Fibroblast of upper back skin (primary cell): ENCODE measurements around the gene TTLL1.
"Not testable (repeated sequence)": the region's sequence is repeated elsewhere in the genome, so short reads cannot be mapped to it uniquely, and the experiment has no call there.

Experiments
- DNase-seq: peaks from one replicate; pipeline ENCODE4 v3.0.0-alpha.2; 2013

The TTLL1 gene

GRCh38 chr22:43109921-43110443, 20.8 kb upstream of the TTLL1 start:
- DNase-seq = no peak

- no peak for DNase-seq
These were observed 20.3 kb upstream of the TTLL1 start for GRCh38 chr22:43109511-43109910.

- DNase-seq = no peak
These were observed 17.1 kb upstream of the TTLL1 start for GRCh38 chr22:43106302-43106701.

GRCh38 chr22:43104950-43105349, 15.8 kb upstream of the TTLL1 start:
- DNase-seq = not testable (repeated sequence)

- not testable (repeated sequence) for DNase-seq
These were observed 14.9 kb upstream of the TTLL1 start for GRCh38 chr22:43104056-43104625.

GRCh38 chr22:43101306-43101705, 12.1 kb upstream of the TTLL1 start:
- DNase-seq = no peak

GRCh38 chr22:43100225-43100624, 11.0 kb upstream of the TTLL1 start:
- DNase-seq = no peak

- DNase-seq = no peak
These were observed 9.9 kb upstream of the TTLL1 start for GRCh38 chr22:43099095-43099494.

GRCh38 chr22:43098356-43098755, 9.2 kb upstream of the TTLL1 start:
- no peak for DNase-seq

- no peak for DNase-seq
These were observed 7.2 kb upstream of the TTLL1 start for GRCh38 chr22:43096420-43096819.

- no peak for DNase-seq
These were observed 5.4 kb upstream of the TTLL1 start for GRCh38 chr22:43094551-43094950.

GRCh38 chr22:43094085-43094484, 4.9 kb upstream of the TTLL1 start:
- DNase-seq = no peak

- no peak for DNase-seq
These were observed 2.9 kb upstream of the TTLL1 start for GRCh38 chr22:43092085-43092484.

- DNase-seq = peak; percentile 92
These were observed 1.1 kb upstream of the TTLL1 start for GRCh38 chr22:43090130-43090789.

- DNase-seq = no peak
These were observed 586 bp downstream of the TTLL1 start for GRCh38 chr22:43088627-43088983.

GRCh38 chr22:43085658-43086606, 3.3 kb downstream of the TTLL1 start:
- no peak for DNase-seq

GRCh38 chr22:43081968-43082367, 7.2 kb downstream of the TTLL1 start:
- no peak for DNase-seq

GRCh38 chr22:43080616-43081015, 8.6 kb downstream of the TTLL1 start:
- no peak for DNase-seq

GRCh38 chr22:43079742-43080141, 9.4 kb downstream of the TTLL1 start:
- DNase-seq = no peak

- no peak for DNase-seq
These were observed 10.7 kb downstream of the TTLL1 start for GRCh38 chr22:43078522-43078921.

GRCh38 chr22:43077121-43077877, 11.9 kb downstream of the TTLL1 start:
- DNase-seq = no peak

GRCh38 chr22:43066844-43067385, 22.3 kb downstream of the TTLL1 start:
- peak; percentile 60 for DNase-seq

GRCh38 chr22:43066134-43066533, 23.1 kb downstream of the TTLL1 start:
- DNase-seq = no peak
